Measurements from ENCODE around the gene DLX1. TPM values are rescaled to one million over a fixed set of nuclear protein-coding genes. Genes with fewer than 3 reads are reported as not detected.
A peak's percentile ranks its signal among the peaks of the same experiment; 100 is the strongest.
"Not testable (repeated sequence)": the region's sequence is repeated elsewhere in the genome, so short reads cannot be mapped to it uniquely, and the experiment has no call there.

The DLX1 gene
- total RNA-seq, 1 donor from 2014 or later: not detected

- not testable (repeated sequence) for DNase-seq (ENCODE audit: low read depth)
These were observed 28.9 kb downstream of the DLX1 start for GRCh38 chr2:172114176-172114575.

DNA sequence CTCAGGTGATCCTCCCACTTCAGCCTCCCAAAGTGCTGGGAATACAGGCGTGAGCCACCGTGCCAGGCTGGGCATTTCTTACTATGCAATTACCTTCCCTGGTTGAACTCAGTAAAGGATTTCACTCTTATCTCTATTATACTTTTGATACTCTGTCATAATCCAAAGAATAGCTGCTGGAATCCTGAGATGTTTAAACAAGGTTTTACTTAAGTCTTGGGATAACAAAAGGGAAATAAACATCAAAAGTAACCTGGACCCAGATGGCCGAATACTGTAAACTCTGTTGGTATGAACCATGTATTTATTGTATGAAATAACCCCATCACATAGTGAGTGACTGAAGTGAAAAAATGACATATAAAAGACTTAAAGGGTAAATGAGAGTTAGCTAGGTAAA lies 29.3 kb downstream of the DLX1 start:
- DNase-seq (ENCODE audit: low read depth): no peak

DNA sequence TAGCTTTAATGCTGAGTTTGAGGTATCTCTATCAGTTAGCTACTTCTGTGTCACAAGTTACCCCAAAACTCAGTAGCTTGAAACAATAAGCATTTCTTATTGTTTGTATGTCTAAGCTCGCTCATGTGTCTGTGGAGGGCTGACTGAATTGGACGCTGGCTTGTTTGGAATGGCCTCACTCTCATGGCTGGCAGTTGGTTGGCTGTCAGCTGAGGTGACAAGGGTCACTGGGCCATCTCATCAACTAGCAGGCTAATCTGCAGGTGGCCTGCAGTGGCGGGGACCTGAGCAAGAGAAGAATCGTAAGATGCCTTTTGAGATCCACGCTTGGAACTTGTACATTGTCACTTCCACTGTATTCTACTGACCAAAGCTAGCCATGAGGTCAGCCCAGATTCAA lies 30.8 kb downstream of the DLX1 start:
- DNase-seq (ENCODE audit: low read depth): no peak

- DNase-seq (ENCODE audit: low read depth): peak; percentile 86
These were observed 33.8 kb downstream of the DLX1 start for GRCh38 chr2:172119089-172119488.

DNA sequence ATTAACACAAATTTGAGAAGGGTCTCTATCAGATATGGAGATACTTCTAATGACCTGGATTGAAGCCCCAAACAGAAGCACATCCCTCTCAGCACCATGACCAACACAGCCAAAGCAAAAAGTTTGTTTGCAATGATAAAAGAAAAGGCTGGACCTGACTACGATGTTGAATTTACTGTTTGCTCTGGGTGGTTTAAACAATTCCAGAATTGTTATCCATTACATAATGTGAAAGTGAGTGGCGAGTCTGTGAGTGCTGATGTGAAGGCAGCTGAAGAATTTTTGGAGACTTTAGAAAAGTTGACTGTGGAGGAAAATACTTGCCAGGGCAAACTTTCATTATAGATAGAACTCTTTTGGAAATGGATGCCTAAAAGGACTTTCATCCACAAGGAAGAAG lies 34.8 kb downstream of the DLX1 start:
- DNase-seq (ENCODE audit: low read depth): no peak

DNA sequence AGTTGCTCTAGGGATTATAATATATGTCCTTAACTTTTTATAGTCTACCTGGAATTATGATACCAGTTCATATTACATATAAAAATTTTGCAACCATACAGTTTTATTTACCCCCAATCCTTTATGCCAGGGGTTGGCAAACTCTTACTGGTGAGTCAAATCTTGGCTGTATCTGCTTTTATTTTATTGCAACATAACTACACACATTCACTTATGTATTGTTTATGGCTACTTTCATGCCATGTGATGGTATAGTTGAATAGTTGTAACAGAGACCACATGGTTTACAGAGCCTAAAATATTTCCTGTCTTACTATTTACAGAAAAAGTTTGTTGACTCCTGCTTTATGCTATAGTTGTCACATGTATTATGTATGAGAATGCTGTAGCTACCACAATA lies 43.2 kb downstream of the DLX1 start:
- no peak for DNase-seq (ENCODE audit: low read depth)

DNA sequence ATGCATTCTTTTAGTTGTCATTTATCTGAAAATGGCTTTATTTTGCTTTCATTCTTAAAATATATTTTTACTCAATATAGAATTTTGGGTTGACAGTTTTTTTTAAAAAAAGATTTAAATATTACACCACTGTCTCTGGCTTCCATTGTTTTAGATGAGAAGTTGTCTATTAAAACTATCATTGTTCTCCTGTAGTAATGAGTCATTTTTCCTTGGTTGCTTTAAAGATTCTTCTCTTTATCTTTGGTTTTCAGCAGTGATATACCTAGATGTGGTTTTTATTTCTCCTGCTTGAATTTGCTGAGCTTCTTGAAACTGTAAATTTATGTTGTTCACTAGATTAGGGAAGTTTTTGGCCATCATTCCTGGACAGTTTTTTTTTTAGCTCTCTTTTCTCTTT lies 44.1 kb downstream of the DLX1 start:
- DNase-seq (ENCODE audit: low read depth): no peak

GRCh38 chr2:172131713-172132555 lies 46.6 kb downstream of the DLX1 start:
- DNase-seq (ENCODE audit: low read depth): no peak

DNA sequence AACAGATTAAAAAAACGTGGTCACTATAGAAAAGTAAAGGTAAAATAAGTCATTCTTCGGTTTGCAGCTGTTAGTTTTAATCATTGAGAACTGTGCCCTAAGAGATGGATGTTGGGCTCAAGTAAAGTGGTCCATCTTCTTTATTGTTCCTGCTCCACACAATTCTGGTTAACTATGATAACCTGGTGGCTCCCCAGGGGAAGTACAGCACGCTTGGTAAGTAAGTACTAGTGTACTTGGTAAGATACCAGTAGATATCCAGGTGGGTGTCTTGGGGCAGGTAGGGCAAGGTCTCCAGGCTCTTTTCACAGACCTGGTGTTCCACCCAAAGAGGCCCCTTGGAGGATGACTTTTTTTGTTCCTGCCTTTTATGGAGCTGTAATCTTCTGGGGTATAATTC lies 49.0 kb downstream of the DLX1 start:
- no peak for DNase-seq (ENCODE audit: low read depth)

DNA sequence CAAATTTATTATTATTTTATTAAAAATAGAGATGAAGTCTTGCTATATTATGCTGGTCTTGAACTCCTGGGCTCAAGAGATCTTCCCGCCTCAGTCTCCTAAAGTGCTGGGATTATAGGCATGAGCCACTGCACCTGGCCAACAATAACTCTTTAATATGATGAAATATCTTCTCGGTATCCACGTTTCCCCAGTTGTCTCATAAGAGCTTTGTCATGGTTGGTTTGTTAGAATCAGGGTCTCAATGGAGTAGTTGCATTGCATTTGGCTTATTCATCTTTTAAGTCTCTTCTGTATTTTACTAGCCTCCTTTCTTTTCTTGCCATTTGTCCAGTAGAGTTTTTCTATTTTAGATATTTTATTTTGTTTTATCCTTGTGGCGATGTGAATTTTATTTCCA lies 50.1 kb downstream of the DLX1 start:
- DNase-seq (ENCODE audit: low read depth): no peak

DNA sequence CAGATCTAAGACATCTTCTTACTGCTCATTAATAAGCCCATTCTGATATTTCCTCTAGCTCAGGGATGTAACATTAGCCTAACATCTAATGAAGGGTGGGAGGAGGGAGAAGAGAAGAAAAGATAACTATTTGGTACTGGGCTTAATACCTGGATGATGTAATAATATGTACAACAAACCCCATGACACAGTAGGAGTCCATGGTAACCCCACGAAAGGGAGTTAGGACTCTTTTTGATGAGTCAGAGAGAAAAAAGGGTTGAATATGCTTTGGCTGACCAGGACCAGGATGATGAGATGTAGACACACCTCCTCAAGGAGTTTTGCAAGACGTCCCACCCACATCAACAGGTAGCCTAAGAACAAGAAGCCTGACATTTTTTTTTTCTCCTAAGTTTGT lies 51.8 kb downstream of the DLX1 start:
- DNase-seq (ENCODE audit: low read depth): no peak

GRCh38 chr2:172137943-172138342 lies 52.6 kb downstream of the DLX1 start:
- DNase-seq (ENCODE audit: low read depth): no peak

GRCh38 chr2:172138727-172139126 lies 53.4 kb downstream of the DLX1 start:
- DNase-seq (ENCODE audit: low read depth): not testable (repeated sequence)

Other genes starting within 250 kb of the DLX1 start
- gene SLC25A12, start 191.3 kb upstream of the DLX1 start, total RNA-seq: 17.3 and 17.9 TPM in 2 replicates
- gene HAT1, start 163.0 kb upstream of the DLX1 start, total RNA-seq: 39.8 and 60.1 TPM in 2 replicates
- 1.9 and 4.8 TPM in 2 replicates for gene METAP1D, start 85.6 kb upstream of the DLX1 start, total RNA-seq
- gene DLX2, start 17.4 kb downstream of the DLX1 start, total RNA-seq: 0.17 TPM in 1 of 2 replicates, not detected in the other